ELR (cell line): ENCODE measurements around the gene HAO2.
"Not testable (repeated sequence)": the region's sequence is repeated elsewhere in the genome, so short reads cannot be mapped to it uniquely, and the experiment has no call there.

Source experiments
- DNase-seq: peaks from one replicate; pipeline ENCODE4 v3.0.0-alpha.2; 2015; ENCODE audit warnings: low read depth

Gene HAO2

DNA sequence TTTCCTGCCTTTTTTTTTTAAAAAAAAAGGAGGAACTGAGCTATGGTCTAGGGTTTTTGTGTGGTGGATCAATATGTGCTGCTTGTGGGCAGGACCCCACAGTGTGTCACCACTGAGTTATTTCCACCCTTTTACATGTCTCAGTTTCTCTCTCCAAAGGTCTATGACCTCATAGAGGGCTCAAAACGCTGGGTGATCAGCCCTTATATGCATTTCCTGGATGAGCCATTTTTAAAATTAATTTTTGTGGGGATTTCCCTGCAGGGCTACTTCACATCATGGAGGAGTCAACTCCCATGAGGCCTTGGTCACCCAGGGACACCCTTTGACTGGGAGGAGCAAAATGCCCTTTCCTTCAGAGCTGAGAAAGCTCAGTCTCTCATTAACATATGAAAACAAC, 20.7 kb upstream of the HAO2 start:
- DNase-seq: peak; percentile 75

DNA sequence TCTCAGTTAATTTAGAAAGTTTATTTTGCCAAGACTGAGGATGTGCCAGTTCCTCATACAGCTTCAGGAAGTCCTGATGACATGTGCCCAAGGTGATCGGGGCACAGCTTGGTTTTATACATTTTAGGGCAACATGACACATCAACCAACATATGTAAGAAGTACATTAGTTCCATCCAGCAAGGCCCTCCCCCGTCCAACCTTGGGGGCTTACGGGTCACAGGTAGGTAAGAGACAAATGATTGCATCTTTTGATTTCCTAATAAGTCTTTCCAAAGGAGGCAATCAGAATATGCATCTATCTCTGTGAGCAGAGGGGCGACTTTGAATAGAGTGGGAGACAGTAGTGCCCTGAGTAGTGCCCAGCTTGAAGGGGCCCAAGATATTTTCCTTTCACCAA, 19.6 kb upstream of the HAO2 start:
- DNase-seq: no peak

DNA sequence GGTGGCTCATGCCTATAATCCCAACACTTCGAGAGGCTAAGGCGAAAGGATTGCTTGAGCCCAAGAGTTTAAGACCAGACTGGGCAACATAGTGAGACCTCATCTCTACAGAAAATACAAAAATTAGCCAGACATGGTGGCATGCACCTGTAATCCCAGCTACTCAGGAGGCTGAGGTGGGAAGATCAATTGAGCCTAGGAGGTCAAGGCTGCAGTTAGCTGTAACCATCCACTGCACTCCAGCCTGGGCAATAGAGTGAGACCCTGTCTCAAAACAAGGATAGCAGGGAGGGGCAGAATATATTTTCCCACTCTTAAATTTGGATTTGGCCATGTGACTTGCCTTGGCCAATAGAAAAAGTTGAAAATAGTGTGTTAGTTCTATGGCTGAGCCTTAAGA, 17.7 kb upstream of the HAO2 start:
- not testable (repeated sequence) for DNase-seq

- no peak for DNase-seq
These were observed 16.6 kb upstream of the HAO2 start for GRCh38 chr1:119351997-119352396.

DNA sequence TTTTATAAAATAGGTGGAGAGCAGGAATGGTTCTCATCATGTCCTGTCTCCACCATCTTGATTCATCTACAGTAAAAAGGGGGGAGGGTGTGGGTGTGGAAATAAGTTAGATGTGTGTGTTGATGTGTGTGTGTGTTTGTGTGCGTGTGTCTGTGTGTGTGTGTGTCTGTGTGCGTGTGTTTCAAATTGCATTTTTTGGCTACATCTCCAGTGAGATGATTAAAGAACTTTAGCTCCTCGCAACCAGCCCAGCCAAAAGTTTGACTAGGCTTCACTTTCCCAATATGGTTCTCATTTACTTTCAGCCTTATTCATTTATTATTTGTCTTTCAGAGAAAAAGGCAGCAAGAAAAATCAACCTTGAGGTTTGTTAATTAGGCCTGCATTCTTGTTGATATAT, 14.7 kb upstream of the HAO2 start:
- DNase-seq: no peak

DNA sequence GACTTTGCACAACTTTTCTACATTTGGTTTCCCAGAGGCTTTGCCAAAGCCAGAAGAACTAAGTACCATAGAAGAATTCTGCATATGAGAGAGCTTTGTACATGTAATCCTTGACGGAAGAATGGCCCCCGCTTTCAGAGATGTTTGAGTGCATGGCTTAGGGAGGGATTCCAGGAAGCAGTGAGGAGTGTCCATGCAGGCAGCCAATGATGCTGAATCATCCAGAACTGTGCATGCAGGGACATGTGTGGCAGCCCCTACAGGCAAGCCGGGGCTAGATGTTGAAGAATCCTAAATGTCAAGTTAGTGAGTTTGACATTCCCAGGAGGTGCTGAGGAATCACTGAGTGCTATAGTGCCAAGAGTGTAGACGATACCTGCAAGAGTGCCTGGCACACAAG, 9.9 kb upstream of the HAO2 start:
- no peak for DNase-seq

GRCh38 chr1:119359730-119360129, 8.9 kb upstream of the HAO2 start:
- no peak for DNase-seq

- DNase-seq: no peak
These were observed 7.4 kb upstream of the HAO2 start for GRCh38 chr1:119361205-119361604.

DNA sequence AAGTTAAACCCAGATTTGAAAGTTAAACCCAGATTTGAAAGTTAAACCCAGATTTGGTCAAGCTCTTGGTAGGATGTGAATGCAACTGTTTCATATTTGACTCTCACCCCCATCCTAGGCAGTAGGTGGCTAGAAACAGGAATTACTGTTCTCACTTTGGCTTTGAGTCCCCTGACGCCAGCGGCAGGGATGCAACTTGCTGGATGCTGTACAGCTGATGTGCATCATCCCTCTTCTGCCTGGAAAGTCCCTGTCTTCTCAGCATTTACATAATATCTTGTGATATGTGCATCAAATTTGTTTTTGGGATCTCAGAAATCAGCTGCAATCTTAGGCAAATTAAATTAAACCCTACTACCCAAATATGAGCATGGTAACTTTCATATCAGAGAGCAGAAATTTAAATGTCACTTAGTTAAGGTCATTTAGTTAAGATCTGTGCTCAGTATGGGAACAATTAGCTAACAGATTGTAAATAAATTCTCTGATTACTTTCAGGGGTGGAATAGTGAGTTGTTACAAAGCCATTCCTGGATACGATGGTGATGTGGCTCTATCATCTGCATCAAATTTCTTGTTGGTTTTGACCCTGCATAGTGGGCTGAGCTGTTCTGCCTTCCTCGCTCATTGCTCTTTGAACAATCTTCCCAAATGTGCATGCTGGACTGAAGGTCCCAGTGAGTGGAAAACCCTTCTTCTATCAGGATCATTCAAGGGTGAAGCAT, 6.8 kb upstream of the HAO2 start:
- DNase-seq: no peak

DNA sequence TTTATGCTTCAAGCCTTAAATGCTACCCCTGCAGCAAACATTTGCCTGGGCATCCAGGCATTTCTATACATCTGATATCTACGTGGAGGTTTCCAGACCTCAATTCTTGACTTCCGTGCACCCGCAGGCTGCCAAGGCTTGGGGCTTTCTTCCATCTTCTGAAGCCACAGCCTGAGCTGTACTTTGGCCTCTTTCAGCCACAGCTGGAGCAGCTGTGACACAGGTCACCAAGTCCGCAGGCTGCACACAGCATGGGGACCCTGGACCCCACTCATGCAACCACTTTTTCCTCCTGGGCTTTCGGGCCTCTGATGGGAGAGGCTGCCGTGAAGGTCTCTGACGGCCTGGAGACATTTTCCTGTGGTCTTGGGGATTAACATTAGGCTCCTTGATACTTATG, 5.4 kb upstream of the HAO2 start:
- DNase-seq: no peak

- peak; percentile 40 for DNase-seq
These were observed 3.9 kb upstream of the HAO2 start for GRCh38 chr1:119364640-119365039.

GRCh38 chr1:119366424-119366823, 2.2 kb upstream of the HAO2 start:
- DNase-seq: no peak

DNA sequence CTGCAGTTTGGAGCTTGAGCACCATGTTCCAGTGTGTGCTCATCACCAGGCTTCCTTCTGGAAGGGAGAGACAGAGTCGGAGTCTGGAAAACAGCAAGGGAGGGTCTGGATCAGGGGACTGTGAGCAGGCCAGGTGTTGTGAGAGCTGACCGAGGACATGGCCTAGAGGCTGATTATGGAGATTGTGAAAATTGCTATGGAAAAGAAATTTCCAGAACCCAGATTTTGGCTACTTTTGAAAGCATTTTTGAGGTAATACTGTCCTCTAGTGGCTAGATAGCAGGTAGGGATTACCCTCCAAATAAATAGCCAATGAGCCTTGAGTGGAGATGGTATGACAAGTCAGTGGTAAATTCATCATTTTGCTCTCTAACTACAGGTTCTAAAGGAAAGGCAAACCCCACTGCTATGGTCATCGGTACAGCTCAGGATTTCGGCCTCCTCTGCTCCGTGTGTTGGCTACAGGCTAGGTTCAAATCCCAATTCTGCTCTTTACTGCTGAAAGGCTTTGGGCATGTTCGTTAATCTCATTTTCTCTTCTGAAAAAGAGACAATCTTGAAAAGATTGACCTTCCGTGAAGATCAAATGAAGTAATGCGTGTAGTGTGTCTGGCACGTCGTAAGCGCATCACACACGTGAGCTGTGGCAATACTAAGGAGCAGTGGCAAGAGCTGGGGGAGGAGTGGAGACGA, 1.0 kb upstream of the HAO2 start:
- peak; percentile 73 for DNase-seq

GRCh38 chr1:119370748-119371147, 2.2 kb downstream of the HAO2 start:
- DNase-seq: no peak

- DNase-seq: no peak
These were observed 3.2 kb downstream of the HAO2 start for GRCh38 chr1:119371815-119372214.

DNA sequence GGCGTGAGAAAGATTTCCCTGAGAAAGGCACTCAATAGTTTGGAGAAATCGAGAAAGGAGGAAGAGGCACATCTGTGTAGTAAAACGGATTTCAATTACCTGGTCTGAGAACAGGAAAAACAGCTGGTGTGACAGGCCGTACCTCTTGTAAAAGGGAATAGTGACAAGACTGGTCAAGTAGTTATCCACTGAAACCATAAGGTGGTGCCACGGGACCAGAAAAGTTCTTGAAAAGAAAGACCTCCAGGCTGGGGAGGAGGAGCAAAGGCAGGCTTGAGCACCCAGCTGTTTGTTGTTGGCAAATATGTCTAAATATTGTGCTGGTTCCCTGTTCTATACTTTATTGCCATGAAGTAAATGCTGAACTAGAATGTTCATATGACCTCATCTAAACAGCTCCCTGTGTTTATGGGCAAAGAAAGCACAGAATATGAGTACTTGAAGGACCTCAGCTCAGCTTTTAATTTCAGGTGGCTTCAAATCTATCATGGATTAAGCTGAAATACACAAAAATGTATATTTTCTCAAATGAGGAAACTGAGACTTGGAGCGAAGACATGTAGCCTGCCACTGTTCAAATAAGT, 4.0 kb downstream of the HAO2 start:
- peak; percentile 59 for DNase-seq

GRCh38 chr1:119373465-119373864, 4.9 kb downstream of the HAO2 start:
- DNase-seq: peak; percentile 71

DNA sequence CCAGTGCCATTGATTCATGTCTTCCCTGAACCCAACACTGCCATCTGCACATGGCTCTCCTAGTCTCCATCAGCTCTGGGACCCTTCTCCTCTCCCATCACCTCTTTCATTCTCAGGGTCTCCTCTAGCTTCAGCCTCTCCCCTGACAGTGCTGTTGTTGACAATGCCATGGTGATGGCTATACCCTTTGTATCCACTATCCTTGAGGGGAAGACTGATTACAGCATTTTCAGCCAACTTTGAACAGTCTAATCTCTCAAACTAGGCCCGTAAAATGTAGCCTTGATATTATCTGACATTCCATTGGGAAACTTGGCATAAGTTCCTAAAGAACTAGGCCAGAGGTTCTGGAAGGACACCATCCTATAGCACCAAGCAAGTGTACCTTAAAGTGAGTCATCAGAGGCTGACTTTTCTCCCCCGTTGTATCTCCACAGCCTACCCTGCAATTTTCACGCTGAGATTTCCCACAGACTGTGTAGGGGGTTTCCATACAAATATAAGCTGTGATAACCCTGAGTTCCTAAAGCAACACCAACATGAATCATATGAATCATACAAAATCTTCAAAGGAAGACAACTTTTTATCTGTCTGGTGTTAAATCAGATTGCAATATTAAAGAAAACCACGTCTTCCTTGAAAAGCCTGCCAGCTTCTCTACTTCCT, 5.8 kb downstream of the HAO2 start:
- DNase-seq: no peak

- DNase-seq: no peak
These were observed 6.8 kb downstream of the HAO2 start for GRCh38 chr1:119375366-119375765.

DNA sequence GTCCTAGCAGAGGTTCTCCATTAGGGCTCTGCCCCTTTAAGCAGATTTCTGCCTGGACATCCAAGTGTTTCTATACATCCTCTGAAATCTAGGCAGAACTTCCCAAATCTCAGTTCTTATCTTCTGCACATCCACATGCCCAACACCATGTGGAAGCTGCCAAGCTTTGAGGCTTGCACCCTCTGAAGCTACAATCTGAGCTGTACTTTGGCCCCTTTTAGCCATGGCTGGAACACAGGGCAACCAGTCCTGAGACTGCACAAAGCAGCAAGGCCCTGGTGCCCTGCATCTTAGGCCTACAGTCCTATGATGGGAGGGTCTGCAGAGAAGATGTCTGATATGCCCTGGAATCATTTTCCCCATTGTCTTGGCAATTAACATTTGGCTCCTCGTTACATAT, 8.0 kb downstream of the HAO2 start:
- DNase-seq: no peak

DNA sequence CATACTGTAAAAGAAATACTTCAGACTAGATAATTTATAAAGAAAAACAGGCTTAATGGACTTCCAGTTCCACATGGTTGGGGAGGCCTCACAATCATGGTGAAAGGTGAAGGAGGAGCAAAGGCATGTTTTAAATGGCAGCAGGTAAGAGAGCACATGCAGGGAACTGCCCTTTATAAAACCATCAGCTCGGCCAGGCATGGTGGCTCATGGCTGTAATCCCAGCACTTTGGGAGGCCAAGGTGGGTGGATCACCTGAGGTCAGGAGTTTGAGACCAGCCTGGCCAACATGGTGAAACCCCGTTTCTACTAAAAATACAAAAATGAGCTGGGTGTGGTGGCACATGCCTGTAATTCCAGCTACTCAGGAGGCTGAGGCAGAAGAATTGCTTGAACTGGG, 9.0 kb downstream of the HAO2 start:
- DNase-seq: not testable (repeated sequence)

- no peak for DNase-seq
These were observed 10.5 kb downstream of the HAO2 start for GRCh38 chr1:119379117-119379516.

- DNase-seq: no peak
These were observed 11.7 kb downstream of the HAO2 start for GRCh38 chr1:119380304-119380703.
